ENCODE data around the gene KEAP1.
"Not testable (repeated sequence)": the region's sequence is repeated elsewhere in the genome, so short reads cannot be mapped to it uniquely, and the experiment has no call there.

KEAP1 gene

GRCh38 chr19:10497371-10497770, 5.8 kb downstream of the KEAP1 start:
- no peak for DNase-seq (ENCODE audit: low read depth in 2 of 2)

- DNase-seq (ENCODE audit: low read depth in 2 of 2), result no peak
These were observed 11.6 kb downstream of the KEAP1 start for GRCh38 chr19:10491472-10492047.

GRCh38 chr19:10486551-10486950, 16.6 kb downstream of the KEAP1 start:
- DNase-seq (ENCODE audit: low read depth in 2 of 2), result no peak

- DNase-seq (ENCODE audit: low read depth in 2 of 2), result peak; percentile 77 to 86
These were observed 24.2 kb downstream of the KEAP1 start for GRCh38 chr19:10478903-10479384.

DNA sequence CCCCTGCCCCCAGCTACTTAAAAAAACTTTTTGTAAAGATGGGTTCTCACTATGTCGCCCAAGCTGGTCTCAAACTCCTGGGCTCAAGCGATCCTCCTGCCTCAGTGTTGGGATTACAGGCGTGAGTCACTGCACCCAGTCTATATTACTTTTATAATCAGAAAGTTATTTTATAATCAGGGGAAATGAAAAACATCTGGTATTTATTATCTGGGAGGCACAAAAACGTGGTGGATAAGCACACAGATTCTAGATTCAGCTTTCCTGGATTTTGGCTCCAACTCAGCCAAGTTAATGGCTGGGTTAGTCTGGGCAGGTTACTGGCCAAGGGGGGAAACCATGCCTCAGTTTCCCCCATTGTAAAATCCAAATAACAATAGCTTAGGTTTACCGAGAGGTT, 24.7 kb downstream of the KEAP1 start:
- no peak for DNase-seq (ENCODE audit: low read depth in 2 of 2)

GRCh38 chr19:10474962-10475451, 28.1 kb downstream of the KEAP1 start:
- DNase-seq (ENCODE audit: low read depth in 2 of 2), result no peak

DNA sequence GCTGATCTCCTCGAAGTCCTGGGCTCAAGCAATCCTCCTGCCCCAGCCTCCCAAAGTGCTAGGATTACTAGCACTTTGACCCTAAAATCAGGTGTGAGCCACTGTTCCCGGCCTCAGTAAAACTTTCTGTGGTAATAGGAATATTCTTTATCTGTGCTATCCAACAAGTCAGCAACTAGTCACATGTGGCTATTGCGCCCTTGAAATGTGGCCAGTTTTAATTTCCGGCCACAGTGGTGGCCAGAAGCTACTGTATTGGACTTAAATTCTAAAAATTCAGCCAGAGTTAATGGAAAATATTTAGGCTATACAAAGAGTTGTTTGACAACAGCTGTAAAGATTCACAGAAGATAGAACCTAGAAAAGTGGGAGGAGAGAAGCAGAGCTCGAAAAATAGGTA, 30.0 kb downstream of the KEAP1 start:
- DNase-seq (ENCODE audit: low read depth in 2 of 2), result no peak

DNA sequence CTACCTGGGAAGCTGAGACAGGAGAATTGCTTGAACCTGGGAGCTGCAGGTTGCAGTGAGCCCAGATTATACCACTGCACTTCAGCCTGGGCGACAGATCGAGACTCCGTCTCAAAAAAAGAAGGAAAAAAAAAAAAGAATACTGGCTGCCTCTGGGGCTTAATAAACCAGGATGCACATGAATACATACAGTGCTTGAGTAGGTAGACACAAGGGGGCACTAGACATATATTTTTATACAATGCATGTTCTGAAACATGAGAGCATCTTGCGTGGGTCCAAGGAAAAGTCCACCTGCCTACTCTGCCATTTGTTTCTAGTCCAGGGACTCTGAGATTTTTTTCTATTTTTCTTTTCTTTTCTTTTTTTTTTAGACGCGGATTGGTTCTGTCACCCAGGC, 31.2 kb downstream of the KEAP1 start:
- no peak for DNase-seq (ENCODE audit: low read depth in 2 of 2)

DNA sequence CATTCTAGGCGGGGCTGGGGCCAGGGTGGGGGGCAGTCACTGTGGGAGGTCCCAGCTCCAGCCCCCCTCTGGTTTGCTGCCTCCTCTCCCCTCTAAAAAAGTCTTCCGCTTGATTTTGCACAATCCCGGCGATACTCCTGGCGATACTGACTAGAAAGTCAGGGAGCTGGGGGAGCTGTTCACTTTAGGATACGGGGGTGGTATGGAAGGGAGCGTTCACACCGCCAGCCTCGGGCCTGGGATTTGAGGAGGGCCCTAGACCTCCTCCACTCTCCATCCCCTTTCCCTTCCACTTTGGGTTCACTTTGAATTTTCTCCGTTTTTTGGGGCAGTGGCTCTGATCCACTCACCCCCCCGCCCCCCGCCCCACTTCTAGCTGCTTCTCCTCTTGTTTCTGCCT, 35.0 kb downstream of the KEAP1 start:
- no peak for DNase-seq (ENCODE audit: low read depth in 2 of 2)

DNA sequence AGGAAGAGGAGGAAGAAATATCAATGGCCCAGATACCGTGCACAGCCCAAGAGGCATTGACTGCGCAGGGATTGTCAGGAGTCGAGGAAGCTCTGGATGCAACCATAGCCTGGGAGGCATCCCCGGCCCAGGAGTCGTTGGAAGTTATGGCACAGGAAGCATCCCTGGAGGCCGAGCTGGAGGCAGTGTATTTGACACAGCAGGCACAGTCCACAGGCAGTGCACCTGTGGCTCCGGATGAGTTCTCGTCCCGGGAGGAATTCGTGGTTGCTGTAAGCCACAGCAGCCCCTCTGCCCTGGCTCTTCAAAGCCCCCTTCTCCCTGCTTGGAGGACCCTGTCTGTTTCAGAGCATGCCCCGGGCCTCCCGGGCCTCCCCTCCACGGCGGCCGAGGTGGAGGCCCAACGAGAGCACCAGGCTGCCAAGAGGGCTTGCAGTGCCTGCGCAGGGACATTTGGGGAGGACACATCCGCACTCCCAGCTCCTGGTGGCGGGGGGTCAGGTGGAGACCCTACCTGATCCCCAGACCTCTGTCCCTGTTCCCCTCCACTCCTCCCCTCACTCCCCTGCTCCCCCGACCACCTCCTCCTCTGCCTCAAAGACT, 36.0 kb downstream of the KEAP1 start:
- DNase-seq (ENCODE audit: low read depth in 2 of 2), result no peak

DNA sequence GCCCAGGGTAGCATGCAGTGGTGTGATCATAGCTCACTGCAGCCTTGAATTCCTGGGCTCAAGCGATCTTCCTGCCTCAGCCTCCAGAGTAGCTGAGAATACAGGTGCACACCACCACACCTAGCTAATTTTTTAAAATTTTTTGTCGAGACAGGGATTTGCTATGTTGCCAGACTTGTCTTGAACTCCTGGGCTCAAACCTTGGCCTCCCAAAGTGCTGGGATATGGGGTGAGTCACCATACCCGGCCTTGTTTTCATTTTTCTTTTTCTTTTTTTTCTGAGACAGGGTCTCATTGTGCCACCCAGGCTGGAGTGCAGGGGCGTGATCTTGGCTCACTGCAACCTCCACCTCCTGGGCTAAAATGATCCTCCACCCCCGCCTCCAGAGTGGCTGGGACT, 38.7 kb downstream of the KEAP1 start:
- no peak for DNase-seq (ENCODE audit: low read depth in 2 of 2)

DNA sequence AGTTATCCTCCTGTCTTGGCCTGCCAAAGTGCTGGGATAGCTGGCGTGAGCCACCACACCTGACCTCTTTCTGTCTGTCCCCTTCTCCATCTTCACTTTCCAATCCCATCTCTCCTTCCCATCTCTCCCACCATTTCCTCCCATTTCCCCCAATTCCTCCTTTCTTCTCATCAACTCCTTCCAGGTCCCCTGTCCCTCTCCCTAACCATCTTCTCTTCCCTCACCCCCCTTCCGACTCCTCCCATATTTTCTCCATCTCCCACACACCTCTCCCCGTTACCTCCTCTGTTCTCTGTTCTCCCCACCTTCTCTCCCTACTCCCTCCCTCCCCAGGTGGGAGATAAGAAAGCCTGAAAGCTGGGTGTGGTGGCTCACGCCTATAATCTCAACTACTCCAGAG, 40.6 kb downstream of the KEAP1 start:
- no peak for DNase-seq (ENCODE audit: low read depth in 2 of 2)

GRCh38 chr19:10462042-10462441, 41.1 kb downstream of the KEAP1 start:
- not testable (repeated sequence) for DNase-seq (ENCODE audit: low read depth in 2 of 2)

DNA sequence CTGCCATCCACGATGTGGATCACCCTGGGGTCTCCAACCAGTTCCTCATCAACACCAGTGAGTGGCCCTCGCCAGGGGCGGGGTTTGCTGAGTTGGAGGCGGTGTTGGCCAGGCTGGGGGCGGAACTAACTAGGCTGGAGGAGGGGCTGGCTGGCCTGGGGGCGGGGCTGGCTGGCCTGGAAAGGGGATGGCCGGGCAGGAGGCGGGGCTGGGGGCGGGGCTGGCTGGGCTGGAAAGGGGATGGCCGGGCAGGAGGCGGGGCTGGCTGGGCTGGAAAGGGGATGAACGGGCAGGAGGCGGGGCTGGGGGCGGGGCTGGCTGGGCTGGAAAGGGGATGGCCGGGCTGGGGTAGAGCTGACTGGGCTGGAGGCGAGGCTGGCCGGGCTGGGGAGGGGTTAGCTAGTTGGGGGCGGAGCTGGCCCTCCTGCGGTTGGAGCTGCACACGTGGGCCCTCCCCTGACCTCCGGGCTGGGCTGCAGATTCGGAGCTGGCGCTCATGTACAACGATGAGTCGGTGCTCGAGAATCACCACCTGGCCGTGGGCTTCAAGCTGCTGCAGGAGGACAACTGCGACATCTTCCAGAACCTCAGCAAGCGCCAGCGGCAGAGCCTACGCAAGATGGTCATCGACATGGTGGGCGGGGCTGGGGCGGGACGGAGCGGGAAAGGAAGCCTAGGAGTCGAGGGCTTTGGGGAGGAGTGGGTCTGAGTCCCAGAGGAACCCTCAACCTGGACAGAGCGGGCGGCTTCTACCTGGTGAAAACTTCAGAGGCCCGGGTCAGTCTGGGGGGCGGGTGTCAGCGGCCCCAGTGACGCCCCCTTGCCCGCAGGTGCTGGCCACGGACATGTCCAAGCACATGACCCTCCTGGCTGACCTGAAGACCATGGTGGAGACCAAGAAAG, 41.9 kb downstream of the KEAP1 start:
- DNase-seq (ENCODE audit: low read depth in 2 of 2), result peak; percentile 74 to 89

GRCh38 chr19:10460714-10461046, 42.5 kb downstream of the KEAP1 start:
- DNase-seq (ENCODE audit: low read depth in 2 of 2), result no peak

DNA sequence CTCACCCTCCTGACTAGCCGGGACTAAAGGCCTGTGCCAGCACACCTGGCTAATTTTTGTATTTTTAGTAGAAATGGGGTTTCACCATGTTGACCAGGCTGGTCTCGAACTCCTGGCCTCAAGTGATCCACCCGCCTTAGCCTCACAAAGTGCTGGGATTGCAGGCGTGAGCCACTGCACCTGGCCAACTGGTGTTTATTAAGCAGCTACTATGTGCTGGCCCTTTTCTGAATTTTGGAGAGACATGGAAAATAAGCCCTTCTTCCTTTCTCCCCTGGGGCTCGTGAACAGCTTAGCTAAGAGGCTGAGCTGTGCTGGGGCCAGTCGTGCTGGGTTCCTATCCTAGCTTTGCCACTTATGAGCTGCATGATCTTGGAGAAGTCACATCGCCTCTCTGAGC, 44.4 kb downstream of the KEAP1 start:
- not testable (repeated sequence) for DNase-seq (ENCODE audit: low read depth in 2 of 2)

DNA sequence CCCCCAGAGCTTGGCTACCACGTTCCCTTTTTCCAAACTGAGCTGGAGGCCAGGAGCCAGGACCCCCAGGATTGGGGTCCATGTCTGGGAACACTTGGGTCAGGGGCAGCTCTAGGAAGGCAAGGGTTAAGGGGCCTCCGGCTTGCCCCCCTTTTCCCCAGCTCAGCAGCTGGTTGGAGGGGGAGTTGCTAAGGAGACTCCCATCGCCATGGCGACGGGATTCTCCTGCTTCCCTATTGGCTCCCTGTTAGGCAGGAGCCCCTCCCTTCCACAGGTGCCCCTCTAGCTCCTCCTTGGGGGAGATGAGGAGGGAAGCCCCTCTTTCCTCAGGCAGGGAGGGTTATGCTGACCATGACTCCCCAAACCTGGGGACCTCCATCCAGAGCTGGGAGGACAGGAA, 48.9 kb downstream of the KEAP1 start:
- no peak for DNase-seq (ENCODE audit: low read depth in 2 of 2)

DNA sequence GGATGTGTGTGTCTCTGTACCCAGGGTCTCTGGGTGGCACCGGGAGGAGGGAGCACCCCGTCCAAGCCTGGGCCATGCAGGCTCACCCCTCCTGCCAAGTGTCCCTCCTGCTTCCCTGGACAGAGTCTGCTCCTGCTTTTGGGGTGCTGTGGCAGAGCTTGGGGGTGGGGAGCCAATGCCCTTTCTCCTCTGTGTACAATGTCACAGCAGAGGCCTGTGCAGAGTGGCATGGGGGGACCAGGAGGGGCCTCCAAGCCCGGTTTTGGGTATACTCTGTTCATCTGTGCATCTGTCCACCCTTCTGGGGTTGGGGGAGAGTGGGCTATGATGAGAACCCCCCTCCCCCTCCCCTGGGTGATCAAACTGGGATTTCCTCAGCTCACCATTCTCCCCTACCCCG, 49.3 kb downstream of the KEAP1 start:
- no peak for DNase-seq (ENCODE audit: low read depth in 2 of 2)

- no peak for DNase-seq (ENCODE audit: low read depth in 2 of 2)
These were observed 50.2 kb downstream of the KEAP1 start for GRCh38 chr19:10452726-10453618.

DNA sequence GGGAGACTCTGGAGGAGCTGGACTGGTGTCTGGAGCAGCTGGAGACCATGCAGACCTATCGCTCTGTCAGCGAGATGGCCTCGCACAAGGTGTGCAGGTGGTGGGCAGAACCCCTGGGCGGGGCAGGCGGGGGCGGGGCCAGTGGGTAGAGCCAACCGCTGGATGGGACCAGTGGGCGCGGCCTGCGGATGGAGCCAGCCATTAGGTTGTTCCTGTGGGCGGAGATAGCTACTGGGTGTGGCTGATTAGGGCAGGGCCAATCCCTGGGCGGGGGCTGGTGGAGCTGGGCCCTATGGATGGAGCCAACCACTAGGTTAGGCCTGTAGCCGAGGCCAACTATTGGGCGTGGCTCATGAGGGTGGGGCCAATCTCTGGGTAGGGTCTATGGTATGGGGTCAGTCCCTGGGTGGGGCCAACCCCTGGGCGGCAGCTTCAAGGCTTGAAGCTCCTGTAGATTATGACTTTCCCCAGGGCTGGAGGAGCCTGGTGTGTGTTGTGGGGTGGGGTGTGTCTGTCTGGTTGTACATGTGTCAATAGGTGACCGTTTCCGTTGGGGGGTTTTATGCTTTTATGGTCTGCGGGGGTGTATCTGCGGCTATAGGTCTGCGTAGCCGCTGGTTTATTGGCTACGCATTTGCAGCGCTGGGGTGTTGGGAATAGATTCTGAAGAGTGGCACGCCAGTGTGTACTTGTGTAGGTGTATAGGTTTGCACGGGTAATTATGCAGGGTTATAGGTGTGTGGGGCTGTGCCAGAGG, 52.1 kb downstream of the KEAP1 start:
- DNase-seq (ENCODE audit: low read depth in 2 of 2), result no peak

All from activated CD4-positive, alpha-beta T cell treated with anti-CD3 and anti-CD28 coated beads for 24 hours (primary cell).